HG03520 (cell line): ENCODE measurements around the gene VPS41.
"Not testable (repeated sequence)": the region's sequence is repeated elsewhere in the genome, so short reads cannot be mapped to it uniquely, and the experiment has no call there.

Experiments used
- ATAC-seq: cut with Tn5 transposase; IDR thresholded peaks from one replicate; pipeline ENCODE4 v1.9.1; 2021; ENCODE audit warnings: mild to moderate bottlenecking, moderate library complexity; ENCODE audit not compliant: unreplicated experiment

VPS41 gene

GRCh38 chr7:38855867-38856266 lies 53.1 kb downstream of the VPS41 start:
- no peak for ATAC-seq

- ATAC-seq: no peak
Measured at GRCh38 chr7:38855386-38855785, 53.6 kb downstream of the VPS41 start.

- not testable (repeated sequence) for ATAC-seq
Measured at GRCh38 chr7:38854947-38855346, 54.0 kb downstream of the VPS41 start.

- ATAC-seq: no peak
Measured at GRCh38 chr7:38851321-38851720, 57.7 kb downstream of the VPS41 start.

GRCh38 chr7:38846280-38846679 lies 62.7 kb downstream of the VPS41 start:
- no peak for ATAC-seq

DNA sequence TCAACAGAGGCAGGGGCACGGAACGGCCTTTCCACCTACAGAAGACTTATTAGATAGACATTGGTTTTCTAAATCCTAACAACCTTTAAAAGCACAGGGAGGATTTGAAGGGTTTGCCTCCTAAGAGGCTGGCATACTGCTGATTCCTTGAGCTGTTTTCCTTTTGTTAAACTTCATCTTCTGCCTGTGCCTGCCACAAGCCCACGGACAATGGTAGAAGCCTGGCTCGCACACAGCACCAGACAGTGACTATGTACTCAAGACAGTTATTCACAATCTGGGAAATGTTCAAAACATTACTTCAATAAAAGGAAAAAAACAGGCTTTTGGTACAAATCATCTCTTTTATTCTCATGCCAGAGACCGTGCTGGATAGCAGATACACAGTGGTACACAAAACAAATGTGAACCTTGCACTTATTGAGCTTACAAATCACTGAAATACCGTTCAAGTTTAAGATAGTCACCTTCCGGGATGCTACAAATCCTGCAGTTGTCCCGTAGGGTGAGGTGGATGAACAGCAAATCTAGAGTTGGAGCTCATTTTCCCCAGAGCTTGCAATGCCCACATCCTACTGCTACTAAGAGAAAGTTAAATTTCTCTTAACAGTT lies 63.9 kb downstream of the VPS41 start:
- no peak for ATAC-seq

DNA sequence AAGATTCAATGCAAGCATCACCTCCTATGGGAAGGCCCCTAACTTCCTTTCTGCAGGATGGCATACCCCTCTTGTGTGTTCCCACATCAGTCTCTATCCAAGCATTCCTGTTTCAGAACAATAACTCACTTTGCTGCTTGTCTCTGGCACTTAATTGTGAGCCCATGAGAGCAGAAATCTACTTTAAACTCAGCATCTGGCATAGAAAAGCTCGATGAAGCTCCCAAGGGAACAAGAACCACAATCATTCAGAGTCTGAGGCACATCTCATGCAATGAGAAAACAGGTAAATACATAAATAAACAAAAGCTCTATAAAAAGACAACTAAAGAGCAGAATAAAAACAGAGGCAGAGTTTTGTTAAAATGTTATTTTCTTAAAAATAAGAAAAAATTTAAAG lies 66.2 kb downstream of the VPS41 start:
- ATAC-seq: no peak

DNA sequence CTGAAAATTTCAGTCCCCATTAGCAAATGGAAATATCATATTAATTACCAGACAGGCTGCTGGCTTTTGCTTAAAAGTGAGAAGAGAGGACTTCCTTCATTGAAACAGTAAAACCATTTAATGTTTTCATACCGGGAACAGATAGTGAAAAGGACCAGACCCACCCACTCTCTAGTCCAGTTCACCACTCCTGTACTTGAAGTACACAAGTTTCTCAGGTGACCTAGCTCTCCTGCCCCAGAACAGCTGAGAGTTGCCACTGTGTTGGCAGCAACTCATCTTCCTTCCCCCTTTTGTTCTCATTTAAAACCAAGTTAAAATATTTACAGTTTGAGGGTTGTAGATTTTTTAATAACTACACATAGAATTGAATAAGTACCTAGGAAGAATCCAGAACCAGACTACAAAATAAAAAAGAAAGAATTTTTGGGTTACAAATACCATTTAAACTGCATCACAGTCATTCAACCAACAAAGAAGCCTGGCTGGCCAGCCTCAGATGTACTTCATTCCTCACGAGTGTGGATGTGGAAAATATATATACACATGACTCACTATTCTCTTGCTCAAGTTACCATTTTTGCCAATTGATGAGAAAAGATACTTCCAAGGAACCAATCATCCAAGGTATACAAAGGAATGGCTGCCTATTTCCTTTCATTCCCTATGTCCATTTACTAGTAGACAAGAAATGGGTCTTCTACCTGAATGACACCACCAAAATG lies 68.1 kb downstream of the VPS41 start:
- no peak for ATAC-seq

GRCh38 chr7:38839851-38840250 lies 69.1 kb downstream of the VPS41 start:
- ATAC-seq: no peak

DNA sequence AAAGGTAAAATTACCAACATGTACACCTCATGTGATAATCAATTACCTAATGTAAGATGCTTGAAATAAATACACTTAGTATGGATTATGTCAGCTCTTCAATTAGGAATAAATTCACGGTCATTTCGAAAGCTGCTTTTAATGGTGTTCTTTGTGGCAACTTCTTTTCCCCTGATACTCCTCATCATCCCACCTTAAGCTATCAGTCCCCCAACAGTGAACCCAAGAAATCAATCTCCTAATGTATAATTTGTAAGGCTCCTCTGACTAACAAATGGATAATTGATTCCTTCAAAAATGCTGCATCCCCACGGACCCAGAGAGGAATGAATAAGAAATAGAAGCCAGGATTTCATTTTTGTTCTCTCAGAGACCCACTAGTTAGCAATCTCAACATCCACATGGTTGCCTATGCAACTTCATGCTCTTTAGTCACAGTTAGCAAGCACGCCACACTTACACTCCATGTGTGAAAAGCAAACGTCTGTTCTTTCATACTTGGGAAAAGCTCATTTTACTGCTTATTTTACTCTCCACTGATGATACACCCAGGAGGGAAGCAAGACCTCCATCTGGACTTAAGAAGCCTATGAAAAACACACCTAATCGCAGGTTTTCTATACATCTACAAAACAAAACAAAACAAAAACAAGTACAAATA lies 70.1 kb downstream of the VPS41 start:
- no peak for ATAC-seq

DNA sequence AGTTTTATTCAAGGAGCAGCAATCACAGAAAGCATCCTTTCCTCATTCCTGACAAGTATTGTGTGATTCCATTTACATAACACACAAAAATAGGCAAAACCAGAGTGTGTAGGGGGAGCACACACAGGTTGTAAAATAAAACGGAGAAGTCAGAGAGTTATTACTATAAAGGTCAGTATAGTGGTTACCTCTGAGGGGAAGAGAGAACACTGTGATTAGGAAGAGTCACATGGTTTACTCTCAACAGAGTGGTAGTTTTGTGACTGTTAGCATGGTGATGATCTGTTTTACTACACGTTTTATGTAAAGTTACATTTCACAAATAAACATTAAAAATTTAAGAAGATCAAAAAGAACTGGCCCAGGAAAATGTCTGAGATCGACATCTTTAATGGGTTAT lies 74.6 kb downstream of the VPS41 start:
- no peak for ATAC-seq

DNA sequence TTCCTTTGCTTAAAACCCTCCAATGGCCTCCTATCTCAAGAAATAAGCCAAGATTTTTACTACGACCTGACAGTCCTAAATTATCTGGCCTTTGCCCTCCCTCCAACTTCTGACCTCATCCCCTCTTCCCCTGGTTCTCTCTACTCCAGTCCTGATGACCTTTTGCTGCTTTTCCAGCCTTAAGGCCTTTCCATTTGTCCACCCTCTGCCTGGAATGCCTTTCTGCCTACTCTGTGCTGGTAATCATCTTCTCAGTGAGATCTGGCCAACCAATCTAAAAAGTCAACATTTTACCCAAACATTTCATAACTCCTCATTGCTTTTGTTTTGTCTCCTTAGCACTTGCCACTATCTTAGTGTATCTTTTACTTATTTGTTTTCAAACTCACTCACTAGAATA lies 75.7 kb downstream of the VPS41 start:
- no peak for ATAC-seq

DNA sequence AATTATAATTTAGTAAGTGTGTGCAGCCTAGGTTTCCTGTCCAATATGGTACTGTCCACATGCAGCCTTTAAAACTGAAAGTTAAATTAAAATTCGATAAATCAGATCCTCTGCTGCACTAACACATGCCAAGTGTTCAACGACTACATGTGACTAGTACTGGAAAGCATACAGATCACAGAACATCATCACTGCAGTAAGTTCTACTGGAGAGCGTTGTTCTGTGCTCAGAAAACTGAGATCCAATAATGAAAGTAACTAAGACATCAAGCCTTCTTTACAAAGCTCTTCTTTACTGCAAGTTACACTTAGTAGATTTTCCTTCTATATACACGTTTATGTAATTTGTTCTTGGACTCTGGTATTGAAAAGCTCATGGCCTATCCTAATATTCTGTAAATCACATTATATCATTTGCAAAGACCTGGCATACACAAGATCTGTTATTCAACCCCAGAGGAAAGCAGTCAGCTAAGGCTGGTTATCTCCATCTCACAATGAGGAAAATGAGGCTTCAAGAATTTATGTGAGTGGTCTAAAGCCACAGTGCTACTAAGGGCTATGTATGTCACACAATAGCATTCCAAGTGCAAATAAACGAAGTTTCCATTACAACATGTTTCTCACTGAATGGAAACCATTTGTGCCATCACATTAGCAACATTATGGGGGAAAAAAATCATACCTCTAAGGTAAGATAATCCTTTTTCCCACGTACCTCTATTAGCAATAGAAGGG lies 77.6 kb downstream of the VPS41 start:
- no peak for ATAC-seq

DNA sequence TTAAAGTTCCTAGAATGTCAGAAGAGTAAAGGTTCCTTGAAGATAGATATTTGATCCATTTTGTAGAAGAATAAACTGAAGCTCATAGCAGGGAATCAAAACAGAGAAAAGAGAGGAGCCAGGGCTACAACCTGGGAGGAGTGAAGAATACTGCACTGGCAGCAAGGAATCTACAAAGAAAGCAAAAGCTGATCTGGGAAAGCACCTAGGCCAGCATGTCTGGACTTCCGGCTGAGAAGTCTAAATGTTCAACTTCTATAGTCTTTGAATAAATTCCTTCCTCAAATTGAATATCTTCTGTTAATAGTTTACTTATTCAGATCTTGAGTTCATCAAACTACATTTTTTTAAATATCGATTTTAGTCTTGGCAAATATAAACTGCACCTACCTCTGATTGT lies 78.2 kb downstream of the VPS41 start:
- ATAC-seq: no peak

GRCh38 chr7:38829488-38830165 lies 79.4 kb downstream of the VPS41 start:
- no peak for ATAC-seq

- no peak for ATAC-seq
Measured at GRCh38 chr7:38828026-38828425, 81.0 kb downstream of the VPS41 start.

GRCh38 chr7:38825721-38826440 lies 83.1 kb downstream of the VPS41 start:
- ATAC-seq: no peak

DNA sequence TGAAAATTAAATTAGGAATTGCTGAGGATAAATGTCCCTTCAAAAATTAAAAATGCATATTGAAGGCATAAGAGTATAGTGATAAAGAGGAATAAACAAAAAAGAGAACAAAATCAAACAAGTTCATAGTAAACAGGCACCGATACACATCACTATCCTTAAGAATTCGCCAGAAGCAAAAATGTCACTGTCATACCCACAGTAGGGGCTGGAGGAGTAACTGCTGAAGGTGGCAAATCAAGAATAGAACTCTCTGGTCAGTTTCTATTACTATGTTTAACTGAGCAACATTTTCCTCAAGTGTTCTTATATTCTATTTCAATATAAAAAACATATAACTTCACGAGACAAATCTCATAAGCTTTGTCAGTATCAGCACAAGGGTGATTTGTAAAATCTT lies 84.0 kb downstream of the VPS41 start:
- no peak for ATAC-seq

DNA sequence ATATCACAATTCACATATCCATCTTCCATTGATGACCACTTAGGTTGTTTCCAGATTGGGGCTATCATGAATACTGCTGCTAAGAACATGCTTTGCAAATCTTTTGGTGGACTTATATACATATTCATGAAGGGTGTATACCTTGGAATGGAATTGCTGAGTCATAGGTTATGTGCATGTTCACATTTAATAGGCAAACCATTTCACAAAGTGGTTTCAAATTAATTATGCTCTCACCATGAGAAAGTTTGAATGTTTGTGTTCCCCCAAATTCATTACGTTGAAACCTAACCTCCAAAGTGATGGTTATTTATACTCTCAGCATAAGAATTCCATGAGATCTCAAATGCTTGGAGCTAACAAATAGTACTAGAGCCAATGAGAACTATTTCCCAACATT lies 86.4 kb downstream of the VPS41 start:
- no peak for ATAC-seq

DNA sequence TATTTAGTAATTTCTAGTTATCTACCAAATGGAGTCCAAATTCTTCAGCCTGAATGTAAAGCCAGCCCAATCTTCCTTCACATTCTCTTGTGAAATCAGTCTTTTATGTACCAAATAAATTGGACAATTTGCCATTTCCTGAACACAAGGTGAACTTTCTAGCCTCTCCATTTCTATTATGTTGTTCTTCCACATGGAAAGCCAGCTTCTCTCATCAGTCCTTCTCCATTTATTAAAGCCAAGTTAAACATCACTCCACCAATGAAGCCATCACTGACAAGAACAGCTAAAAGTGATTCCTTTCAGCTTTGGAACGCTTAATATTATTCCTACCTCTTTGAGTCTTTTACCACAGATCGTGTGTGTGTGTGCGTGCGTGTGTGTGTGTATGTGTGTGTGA lies 88.4 kb downstream of the VPS41 start:
- ATAC-seq: no peak
